Esophagus mucosa (tissue), 1 donor: ENCODE data around the gene OR6S1. TPM values are rescaled to one million over a fixed set of nuclear protein-coding genes. Genes with fewer than 3 reads are reported as not detected.
"Not testable (repeated sequence)": the region's sequence is repeated elsewhere in the genome, so short reads cannot be mapped to it uniquely, and the experiment has no call there.

Experiments
- ATAC-seq: fragments of 200-7000 bp; cut with Tn5 transposase; one replicate; pipeline ENCODE4 v1.9.1; 2020
- total RNA-seq: library from RNA; stranded (reverse); gene quantifications from one replicate; pipeline ENCODE4 v1.2.4, GENCODE V29; 2023
- donor health status: DM: yes; HTN: yes; CAD: no.

The OR6S1 gene
- total RNA-seq, 1 donor from 2014 or later: not detected

DNA sequence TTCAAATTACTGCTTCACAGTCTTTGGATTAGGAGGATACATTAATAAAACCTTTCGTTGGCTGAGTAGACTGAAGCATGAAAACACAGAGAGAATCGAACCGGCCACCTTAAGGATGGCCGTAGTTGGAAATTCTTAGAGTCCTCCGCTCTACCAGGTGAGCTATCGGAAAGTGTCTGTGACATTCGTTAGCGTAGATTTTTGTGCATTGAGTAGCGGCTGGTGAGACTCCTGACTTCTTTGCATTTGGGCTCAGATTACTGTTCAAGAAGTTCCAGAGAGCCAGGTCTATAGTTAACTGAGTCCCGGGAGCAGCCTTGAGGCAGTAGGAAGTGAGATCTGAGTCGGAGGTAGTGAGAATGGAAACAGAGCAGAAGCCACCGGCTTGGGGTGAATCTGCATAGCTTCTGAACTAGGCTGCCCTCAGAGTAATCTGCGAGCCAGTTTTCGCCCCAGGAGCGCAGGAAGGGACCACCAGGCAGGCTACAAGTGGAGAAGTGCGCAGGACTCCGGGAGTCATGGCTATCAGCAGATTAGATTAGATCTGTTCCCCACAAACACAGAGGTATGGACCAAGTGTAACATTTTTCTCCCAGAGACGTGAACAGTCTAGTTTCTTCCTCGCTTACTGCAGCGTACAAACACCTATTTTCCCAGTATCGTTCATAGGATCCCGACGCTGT lies 11.0 kb downstream of the OR6S1 start:
- ATAC-seq: no peak

DNA sequence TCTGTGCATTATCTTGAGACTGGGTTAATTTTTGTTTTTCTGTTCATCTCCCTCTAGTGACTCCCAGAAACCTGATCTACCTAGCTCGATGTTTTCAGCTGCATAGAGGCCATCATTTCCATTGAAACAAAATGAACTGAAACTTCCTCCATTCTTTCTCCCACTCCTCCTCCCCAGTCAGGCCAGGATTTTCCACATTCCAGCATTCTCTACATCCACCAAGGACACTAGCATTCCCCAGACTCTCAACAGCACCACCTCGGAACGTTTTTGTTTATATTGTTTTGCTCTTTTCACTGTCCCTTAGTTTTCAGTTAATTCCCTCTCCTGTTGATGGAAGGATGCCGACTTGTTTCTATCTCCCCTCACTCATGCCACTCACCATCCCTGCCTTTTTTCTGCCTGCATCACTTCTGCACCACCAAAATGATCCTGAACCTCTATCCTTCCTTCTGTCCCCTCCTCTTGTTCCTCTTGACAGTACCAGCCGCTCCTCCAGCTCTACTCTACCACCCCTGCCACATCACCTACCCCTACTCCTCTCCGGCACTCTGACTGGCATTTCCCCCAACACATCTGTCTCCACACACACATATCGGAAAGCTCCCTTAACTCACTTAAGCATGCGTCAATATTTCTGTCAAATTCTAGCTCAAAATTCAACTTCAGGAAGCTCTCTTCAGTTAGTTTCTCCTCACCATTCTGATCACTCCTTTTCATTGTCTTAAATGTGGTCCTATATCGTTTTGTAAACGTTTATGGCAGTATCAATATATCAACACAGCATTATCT lies 13.2 kb downstream of the OR6S1 start:
- no peak for ATAC-seq

DNA sequence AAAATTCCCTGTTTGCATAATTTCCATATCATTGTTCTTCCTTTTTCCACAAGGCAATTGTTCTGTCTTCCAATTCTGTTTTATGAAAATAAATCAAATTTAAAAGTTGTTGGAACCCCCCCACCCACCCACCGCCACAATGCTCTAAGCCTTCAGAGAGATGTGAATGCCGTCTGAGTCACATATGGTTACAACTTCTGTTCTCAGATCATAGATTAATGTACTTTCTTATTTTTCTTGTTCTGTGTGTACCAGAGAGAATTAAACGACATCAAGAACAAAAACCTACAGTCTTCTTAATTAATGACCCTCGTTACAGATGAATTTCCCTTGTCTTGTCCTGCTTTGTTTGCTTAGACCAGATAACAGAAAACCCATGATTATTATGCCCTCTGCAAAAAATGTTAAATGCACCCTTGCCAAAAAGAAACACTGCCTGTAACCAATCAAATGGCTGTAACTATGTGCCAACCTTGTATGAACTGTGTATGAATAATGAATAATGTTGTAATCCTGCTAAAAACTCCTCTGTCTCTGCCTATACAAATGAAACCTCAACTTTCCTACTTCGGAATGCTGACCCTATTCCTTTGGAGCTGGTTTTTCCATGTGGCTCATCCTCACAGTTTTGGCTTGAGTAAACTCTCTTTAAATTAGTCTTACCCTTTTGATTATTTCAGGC lies 14.0 kb downstream of the OR6S1 start:
- ATAC-seq: no peak

DNA sequence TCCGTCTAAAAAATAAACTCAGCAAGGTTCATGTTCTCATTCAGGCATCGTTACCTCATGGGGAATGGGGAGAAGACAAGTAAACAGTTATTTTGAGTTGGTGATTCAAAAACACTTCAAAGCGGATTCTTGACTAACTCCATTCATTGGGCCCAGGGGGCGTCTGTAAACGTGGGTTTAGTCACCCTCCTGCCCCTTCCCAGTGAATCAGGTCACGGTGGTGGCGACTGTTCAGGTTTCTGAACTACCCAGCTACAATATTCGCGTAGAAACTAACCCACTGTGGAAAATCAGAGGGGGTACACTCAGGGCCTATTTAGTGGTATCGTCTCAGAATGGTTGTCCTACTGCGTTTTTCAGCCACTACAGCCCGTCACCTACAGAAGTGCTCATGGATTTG lies 15.2 kb downstream of the OR6S1 start:
- no peak for ATAC-seq

DNA sequence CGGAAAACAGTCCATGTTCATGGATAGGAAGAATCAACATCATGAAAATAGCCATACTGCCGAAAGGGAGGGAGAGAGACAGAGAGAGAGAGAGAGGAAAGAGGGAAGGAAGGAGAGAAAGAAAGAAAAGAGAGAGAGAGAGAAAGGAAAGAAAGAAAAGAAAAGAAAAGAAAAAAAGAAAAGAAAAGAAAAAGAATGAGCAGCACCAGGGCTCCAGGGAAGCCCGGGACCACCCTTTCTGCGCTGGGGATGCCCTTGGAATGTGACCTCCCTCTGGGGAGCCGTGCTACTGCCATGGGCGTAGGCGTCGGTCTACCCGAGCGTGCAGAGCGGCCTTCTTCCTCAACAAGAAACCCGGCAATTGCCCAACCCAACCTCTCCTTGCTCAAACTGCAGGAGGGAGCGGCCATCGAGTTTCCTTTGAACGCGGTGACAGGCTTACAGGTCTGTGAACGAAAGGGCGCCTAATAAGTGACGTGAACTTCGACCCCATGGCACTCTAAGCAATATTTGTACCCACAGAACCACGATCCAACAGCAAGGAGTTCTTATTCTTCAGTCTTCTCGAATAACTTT lies 16.9 kb downstream of the OR6S1 start:
- ATAC-seq: peak; percentile 89

DNA sequence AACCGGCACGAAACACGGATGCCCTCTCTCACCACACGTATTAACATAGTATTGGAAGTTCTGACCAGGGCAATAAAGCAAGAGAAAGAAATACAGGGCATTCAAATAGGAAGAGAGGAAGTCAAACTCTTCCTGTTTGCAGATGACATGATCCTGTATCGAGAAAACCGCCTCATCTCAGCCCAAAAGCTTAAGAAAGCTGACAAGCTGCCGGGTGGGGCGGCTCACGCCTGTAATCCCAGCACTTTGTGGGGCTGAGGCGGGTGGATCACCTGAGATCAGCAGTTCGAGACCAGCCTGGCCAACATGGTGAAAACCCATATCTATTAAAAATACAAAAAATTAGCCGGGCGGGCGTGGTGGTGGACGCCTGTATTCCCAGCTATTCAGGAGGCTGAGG lies 17.7 kb downstream of the OR6S1 start:
- ATAC-seq: no peak

DNA sequence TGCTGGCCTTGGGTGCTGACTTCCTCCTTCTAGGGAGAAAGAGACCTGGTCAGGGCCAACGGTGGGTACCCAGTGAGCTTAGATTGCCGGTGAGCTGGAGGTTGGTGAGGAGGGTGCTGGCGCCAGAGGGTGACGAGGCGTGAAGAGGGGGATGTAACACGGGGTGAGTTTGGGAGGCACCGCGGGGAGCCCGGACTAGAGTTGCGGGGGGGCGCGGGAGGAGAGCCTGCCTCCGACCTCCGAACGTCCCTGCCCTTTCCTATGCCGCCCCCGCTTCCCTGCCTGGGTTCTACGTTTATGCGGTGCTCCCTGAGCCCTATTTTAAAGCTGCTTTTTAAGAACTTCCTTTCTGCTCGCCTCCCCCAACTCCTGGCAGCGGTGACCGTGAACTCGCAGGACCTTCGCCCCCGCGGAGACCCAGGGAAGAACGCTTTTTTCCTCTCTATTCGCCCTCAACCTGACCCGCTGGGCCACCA lies 18.6 kb downstream of the OR6S1 start:
- ATAC-seq: no peak

DNA sequence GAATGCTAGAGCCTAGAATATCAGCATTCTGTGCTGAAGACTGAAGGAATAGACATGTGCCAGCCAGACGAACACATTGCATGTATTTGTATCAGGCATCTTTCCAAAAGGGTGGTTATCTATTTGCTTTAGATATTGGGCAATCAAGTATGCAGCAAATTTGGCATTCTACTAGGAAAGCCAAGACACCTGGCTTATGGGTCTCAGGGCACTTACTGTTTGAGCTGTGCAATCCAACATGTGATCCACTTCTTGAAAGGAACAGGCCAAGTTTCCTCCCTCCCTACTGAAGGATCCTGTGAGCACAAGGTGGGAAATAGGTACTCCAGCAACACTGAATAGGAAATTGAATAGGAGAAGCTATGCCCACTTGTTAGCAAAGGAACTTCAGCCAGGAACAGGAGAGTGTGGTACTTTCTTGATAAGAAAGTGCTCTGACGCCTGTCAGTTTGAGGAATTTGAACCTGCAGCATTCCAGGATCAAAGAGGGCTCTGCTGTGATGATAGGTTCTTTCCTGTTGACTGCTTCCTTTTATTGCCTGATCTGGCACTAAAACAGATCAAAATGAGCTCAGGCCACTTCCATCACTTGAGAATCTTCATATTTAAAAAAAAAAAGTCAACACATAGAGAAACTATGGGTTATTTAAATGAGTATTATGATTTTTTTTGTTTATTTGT lies 20.6 kb downstream of the OR6S1 start:
- no peak for ATAC-seq

DNA sequence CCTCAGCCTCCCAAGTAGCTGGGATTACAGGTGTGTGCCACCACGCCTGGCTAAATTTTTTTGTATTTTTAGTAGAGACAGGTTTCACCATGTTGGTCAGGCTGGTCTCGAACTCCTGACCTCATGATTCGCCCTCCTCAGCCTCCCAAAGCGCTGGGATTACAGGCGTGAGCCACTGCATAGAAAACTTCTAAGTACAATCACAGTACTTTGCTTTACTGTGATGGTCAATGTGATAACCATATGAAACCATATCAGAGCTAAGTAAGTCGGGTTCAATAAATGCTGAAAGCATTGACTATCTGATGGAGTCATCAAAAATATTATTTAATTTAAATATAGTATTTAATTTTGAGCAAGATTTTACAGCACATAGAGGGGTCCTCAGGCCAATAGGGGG lies 21.8 kb downstream of the OR6S1 start:
- not testable (repeated sequence) for ATAC-seq

DNA sequence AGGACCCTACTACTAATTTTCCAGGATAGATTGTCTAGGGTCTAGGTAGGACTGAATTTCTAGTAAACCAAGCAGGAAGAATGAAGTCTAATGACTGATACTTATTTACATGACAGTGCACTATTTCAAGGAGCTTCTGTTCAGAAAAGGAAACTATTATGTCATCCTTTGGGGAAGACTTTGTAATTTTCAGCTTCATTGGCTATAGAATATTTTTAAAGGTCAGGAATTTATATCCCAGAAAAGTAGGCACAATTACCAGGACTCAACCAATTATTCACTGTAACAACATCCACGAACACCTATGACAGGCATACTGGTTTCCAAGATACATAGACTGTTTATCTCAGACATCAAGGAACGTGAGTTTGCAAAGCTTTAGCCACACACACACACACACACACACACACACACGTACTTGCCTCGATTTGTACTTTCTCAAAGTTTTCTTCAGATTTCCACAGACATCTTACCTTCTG lies 23.2 kb downstream of the OR6S1 start:
- ATAC-seq: no peak

DNA sequence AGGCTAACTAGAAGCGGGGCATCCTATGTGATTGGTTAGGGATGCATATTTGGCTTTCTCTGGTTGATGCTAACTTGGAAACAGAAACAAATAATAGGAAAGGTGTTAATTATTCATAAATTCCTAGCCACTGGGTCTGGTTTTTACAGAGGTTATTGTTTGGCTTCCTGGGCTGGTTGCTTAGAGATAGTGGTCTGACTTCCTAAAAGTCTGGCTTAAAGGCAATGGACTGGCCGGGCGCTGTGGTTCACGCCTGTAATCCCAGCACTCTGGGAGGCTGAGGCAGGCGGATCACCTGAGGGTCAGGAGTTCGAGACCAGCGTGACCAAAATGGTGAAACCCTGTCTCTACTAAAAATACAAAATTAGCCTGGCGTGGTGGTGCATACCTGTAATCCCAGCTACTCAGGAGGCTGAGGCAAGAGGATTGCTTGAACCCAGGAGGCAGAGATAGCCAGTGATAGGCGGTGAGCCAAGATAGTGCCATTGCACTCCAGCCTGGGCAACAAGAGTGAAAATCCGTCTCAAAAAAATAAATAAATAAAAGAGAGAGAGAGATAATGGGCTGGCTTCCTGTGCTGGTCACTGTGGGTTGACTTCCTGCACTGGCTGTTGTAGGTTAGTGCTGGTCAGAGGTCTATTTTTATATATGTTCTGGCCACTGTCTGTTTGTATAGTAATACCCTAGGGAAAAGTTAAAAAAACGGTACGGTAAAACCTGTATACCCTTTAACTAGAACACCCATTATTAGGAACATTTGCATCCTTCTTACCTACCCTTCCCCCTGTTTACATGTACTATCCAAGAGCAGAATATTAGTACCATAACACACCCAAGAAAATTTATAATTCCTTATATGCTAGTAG lies 24.1 kb downstream of the OR6S1 start:
- no peak for ATAC-seq

DNA sequence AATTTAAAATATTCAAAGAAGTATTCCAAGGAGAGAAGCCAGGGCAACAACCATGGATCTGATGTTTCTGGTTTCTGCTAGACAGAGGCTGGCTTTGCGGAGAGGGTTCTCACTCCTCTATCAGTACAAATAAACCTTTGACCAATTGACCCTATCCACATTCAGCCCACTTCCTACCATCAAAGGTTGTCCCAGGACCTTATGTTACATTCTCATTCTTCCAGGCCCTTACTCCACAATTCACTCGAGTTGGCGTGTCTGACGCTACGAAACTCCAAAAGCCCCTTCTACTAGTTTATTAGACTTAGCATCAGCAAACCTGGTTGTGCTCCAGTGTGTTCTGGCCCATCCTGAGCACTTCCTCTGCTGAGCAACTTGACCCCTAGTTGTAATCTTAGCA lies 25.5 kb downstream of the OR6S1 start:
- ATAC-seq: no peak

DNA sequence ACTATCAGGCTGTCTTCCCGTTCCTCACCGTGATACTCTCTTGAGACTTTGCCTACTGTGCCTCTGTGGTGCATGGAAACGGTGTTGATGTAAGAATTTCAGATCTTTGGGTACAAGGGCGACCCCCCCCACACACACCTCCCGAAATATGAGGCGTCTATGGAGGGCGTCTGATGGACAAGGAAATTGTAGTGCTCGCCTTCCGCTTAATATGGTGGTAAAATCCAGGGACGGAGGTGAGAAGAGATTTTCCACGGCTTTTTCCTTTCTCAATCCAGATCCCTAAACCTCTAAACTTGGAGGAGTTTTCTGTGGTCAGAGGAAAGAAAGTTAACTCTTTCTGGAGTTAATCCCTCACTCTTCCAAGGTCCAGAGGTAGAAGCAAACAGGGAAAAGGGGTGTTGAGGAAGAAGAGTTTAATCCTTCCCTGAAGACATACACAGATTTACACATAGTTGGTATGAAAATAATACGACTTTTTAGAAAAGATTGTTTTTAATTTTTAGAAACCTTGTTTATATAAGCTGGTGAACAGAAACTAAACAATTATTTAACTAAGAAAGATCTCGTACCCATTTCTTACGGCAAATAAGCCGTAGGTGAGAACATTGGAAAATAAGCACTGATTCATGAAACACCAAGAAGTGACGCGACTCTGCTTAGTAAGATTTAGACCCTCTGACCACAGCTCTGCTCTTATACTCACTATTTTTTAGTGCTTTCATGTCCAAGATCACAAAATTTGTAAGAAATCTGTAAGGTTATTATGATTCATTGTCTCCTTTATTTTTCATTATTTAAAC lies 27.3 kb downstream of the OR6S1 start:
- ATAC-seq: no peak

DNA sequence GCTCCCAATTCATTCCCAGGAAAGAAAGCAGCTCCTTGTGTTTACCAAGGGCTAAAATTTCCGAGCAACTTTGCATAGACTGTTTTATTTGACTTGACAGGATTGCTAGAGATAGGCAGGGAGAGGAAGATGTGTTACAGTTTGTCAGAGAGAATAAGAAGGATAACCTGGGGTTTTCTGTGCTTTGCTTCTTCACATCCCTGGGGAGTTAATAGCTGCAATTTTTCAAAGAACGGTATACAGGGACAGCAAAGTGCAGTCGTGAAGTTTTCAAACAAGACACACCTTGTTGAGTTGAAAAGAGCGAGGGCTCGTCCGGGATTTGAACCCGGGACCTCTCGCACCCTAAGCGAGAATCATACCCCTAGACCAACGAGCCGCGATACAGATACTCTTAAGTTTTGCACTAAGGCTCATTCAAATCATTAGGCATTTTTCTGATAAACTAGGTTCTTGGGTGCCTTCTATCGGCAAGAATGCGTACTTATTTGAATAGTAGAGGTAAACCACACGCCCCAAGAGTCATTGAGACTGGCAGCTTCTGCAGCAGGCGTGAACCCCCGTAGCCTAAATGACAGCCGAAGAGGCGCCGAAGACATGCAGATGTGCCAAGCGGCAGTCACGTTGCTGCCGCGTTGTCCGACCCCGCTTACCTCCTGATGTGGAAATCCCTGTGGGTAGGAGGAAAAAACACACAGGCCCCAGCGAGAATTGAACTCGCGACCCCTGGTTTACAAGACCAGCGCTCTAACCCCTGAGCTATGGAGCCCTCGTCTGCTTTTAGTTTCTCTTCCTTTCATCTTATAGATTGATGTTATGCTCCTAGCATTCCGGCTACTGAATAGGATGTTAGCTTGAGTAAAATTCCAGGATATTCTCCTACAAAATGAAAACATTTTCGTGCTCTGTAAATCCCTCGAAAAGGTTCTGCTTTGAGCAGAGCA lies 28.1 kb downstream of the OR6S1 start:
- ATAC-seq: peak; percentile 88

DNA sequence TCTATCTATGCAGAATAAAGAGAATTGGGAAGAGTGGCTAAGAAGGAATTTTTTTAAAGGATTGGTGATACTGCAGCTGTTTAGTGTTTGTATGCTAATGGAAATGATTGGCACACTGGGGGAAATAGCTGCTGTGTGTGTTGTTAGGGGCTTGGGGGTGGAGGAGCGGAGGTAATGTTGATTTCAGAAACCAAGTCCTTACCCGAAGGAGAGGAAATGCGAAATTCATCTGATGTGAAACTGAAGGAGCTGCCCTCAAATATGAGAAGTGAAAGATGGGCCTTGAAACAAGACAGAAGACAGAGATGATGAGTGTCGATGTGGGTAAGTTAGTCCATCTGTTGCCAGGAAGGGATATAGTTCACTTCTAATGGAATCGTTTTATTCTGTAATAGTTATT lies 29.1 kb downstream of the OR6S1 start:
- ATAC-seq: no peak

DNA sequence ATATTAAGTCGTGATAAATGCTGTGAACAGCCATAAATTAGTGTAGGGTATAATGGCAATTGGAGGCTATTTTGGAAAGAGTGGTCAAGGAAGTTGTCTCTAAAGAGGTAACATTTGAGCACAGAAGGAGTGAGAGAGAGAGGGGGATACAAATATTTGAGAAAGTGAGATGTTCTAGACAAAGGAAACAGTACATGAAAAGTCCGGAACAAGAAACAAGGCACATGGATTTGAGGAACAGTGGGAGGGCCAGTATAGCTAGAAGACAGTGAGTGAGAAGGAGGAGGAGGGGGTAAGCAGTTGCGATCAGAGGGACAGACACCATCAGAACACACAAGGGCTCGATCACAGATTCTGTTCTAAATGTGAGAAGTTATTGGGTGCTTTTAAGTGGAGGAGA lies 30.2 kb downstream of the OR6S1 start:
- no peak for ATAC-seq

DNA sequence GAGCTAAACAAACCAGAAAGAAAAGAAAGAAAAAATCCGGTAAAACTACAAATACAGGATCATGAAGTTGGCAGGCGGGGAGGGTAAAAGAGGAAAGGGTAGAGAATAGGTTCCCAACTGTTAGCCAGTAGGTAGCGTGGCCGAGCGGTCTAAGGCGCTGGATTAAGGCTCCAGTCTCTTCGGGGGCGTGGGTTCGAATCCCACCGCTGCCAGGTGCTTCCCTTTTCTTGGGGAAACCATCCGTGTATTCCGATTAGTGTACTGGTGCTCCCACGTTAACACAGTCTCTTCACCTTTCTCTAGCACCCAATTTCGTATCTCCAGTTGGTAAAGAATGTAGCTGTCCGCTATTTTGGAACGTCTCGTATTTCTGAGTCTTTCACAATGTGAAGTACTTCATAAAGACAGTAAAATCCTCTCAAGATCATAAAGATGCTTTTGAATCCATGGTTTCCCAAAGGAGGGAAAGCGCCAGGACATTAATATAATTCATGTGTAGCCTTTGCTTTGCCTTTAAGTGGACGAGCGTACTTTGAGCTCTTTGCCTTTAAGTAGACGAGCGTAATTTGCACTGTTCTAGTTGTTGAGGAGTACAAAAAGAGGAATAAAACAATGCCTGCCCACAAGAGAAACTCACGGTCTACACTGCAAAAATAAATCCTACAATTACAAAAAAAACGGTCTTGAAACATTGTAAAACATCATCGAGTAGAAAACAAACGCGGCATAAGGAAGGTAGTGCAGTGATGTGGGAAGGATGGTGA lies 31.3 kb downstream of the OR6S1 start:
- peak; percentile 58 for ATAC-seq

DNA sequence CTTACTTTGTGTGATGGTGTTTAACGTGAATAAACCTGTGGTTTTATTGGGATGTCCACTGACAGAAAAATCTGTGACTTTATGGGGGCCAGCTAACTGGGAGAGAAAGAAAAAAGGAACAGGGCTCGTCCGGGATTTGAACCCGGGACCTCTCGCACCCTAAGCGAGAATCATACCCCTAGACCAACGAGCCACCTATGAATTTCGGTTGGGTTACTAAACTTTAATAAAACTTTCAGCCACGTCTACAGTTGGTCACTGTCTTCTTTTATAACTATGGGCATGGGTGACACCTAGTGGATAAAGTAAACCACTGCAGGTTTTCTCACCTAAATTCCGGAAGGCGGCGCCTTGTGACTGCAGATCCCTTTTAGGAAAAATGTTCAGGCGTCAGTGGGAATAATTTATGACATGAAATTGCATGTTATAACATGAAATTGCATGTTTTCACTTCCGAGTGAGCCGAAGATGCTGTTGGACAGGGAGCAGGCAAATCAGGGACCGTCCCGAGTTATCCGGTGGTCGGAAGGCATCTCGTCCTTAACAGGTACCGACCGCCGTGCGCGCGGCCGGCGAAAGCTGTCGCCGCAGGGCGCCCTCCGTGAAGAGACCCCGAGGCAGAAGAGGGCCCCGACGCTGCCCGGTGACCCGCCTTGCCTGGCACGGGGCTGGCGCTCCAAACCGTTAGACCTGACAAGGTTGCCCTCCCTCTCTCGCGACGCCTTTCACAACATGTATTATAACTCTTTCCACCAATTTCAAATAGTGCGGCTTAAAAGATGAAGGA lies 32.1 kb downstream of the OR6S1 start:
- ATAC-seq: peak; percentile 70
